Activated CD4-positive, alpha-beta memory T cell treated with anti-CD3 and anti-CD28 coated beads, Interleukin-2, amount 10 ng/mL, durations not matched to agents 7 days and 5 days (primary cell): ENCODE results near the gene NACC2. TPM values are rescaled to one million over a fixed set of nuclear protein-coding genes. Genes with fewer than 3 reads are reported as not detected.

Source experiments
- CTCF ChIA-PET: fragments of 350-600 bp; sonication (Branson Sonifier 250); formaldehyde crosslinking; loops from one replicate; lab custom pipeline; 2021; ENCODE audit warnings: antibody characterized with exemption, inconsistent platforms; lab: Charles Lee
- POLR2A ChIA-PET: fragments of 350-600 bp; sonication (Branson Sonifier 250); formaldehyde crosslinking; loops from one replicate; lab custom pipeline; 2021; ENCODE audit warnings: antibody characterized with exemption; lab: Charles Lee
- DNase-seq: peaks from one replicate; pipeline ENCODE4 v3.0.0-alpha.2; 2020
- H3K27ac Mint-ChIP-seq: one replicate; pipeline ENCODE4 v1.8.0; 2021; ENCODE audit warnings: mild to moderate bottlenecking, mixed read lengths
- H3K27me3 Mint-ChIP-seq: one replicate; pipeline ENCODE4 v1.8.0; 2021; ENCODE audit warnings: mixed read lengths
- H3K36me3 Mint-ChIP-seq: one replicate; pipeline ENCODE4 v1.8.0; 2021; ENCODE audit warnings: low read depth, mixed read lengths
- H3K4me1 Mint-ChIP-seq: one replicate; pipeline ENCODE4 v1.8.0; 2021; ENCODE audit warnings: mixed read lengths
- H3K4me3 Mint-ChIP-seq: one replicate; pipeline ENCODE4 v1.8.0; 2021; ENCODE audit warnings: mild to moderate bottlenecking, mixed read lengths
- H3K9me3 Mint-ChIP-seq: one replicate; pipeline ENCODE4 v1.8.0; 2021; ENCODE audit warnings: mixed read lengths
- total RNA-seq, 2 experiments: library from RNA; stranded (reverse); gene quantifications; one replicate each; pipeline ENCODE4 v1.2.3, GENCODE V29; 2021

Gene NACC2
- total RNA-seq, 2 experiments from 2014 or later, result 8.1 to 8.7 TPM

- CTCF ChIA-PET, result no interaction called here
Measured at GRCh38 chr9:136007934-136008692, 87.0 kb downstream of the NACC2 start.

DNA sequence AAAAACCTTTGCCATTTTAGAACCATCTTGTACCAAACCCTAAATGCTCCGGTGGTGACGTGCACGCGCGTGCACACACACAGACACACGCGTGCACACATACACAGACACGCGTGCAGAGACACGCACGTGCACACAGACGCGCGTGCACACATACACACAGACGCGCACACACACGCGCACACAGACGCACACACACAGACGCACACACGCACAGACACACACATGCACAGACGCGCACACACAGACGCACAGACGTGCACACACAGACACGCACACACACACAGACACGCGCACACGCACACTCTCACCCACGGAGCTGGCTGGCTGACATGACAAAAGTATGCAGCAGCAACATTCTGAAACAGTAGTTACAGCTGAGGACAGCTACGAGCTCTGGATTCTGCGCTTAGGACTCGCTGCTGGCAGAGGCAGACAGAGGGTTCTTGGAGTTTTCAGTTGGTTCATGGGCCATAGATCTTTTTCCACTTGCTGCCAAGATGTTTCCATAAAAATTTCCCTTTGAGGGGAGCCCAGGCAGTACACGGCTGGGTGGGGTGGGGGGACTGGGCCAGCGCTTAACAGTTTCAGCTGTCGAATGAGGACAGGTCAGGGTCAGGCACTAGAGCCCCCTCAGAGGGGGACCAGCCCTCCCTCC, 87.7 kb downstream of the NACC2 start:
- Mint-ChIP-seq H3K27me3 (no peaks in the 10 kb centered on the region), H3K36me3 (no peaks in the 10 kb centered on the region), H3K4me3 (no peak overlapping the region), H3K4me1 (no peaks in the 10 kb centered on the region), H3K9me3 (no peaks in the 10 kb centered on the region), H3K27ac (no peak overlapping the region)
- ChIA-PET POLR2A (no interaction called here), CTCF (no interaction called here)
- no peak for DNase-seq

More at GRCh38 chr9:136007934-136008692, 87.0 kb downstream of the NACC2 start:
- Mint-ChIP-seq H3K4me1 (no peaks in the 10 kb centered on the region), H3K4me3 (no peak overlapping the region), H3K9me3 (no peaks in the 10 kb centered on the region), H3K27me3 (no peaks in the 10 kb centered on the region), H3K27ac (no peak overlapping the region), H3K36me3 (no peaks in the 10 kb centered on the region)
- POLR2A ChIA-PET, result no interaction called here
- no peak for DNase-seq

DNA sequence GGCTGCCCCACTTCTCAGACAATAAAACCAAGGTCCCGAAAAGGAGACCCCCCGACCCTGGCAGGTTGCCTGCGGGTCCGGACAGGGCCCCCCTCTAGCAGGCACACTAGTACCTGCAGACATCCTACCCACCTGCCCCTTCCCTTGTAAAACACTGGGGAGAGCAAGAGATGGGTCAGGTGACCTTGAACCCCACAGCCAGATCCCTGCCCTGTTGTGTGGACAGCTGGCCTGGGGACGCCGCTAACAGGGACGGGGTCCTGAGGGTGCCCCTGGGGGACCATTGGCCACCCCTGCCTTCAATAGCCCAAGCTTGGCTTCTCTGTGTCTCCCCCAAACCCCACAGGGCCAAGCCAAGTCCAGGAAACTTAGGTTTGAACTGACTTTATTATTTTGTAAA, 88.9 kb downstream of the NACC2 start:
- H3K36me3 Mint-ChIP-seq, result no peaks in the 10 kb centered on the region
- no peak for DNase-seq
- H3K27me3 Mint-ChIP-seq, result no peaks in the 10 kb centered on the region
- POLR2A ChIA-PET, result no interaction called here
- no peaks in the 10 kb centered on the region for H3K4me1 Mint-ChIP-seq
- H3K9me3 Mint-ChIP-seq, result no peaks in the 10 kb centered on the region
- no peak overlapping the region for H3K27ac Mint-ChIP-seq
- CTCF ChIA-PET, result no interaction called here
- no peak overlapping the region for H3K4me3 Mint-ChIP-seq

DNA sequence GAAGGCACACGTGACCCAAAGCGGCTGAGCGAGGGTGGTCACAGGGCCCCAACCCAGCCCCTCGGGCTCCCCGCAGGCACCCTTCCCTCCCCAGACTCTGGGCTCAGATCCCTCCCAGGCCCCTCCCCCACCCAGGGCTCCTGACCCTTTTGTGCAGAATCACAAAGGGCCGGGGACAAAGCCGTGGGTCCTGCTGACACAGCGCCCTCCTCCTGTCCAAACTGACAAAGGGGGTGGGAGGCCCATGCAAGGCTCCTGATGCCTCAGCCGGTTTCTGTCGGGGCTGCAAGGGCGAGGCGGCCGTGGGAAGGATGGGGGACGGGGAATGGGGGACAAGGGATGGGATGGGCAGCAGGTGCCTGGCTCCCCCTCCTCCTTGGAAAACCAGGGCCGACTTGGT, 90.4 kb downstream of the NACC2 start:
- H3K27me3 Mint-ChIP-seq, result no peaks in the 10 kb centered on the region
- POLR2A ChIA-PET, result no interaction called here

DNA sequence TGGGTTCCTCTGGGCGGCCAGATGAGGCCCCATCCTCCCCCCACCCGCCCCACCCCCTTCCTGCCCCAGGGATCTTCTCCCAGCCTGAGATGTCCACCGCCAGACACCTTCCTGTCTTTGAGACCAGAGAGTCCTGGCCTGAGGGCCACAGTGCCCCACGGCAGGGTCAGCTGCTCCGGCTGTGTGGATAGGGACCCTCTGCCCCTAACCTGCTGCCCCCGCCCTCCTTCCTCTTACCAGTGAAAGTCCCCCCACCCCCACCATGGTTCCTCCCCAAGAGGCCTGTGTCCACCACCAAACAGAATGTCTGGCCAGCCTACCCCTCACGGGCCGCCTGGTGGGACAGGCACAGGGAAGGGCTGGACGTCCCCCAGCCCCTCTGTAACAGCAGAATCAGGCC, 90.9 kb downstream of the NACC2 start:
- ChIA-PET CTCF (no interaction called here), POLR2A (no interaction called here)
- Mint-ChIP-seq H3K27me3 (no peaks in the 10 kb centered on the region), H3K4me1 (no peaks in the 10 kb centered on the region), H3K36me3 (no peaks in the 10 kb centered on the region), H3K4me3 (no peak overlapping the region), H3K27ac (no peak overlapping the region), H3K9me3 (no peaks in the 10 kb centered on the region)
- DNase-seq, result no peak

More for the DNA sequence above, 90.4 kb downstream of the NACC2 start:
- Mint-ChIP-seq H3K27ac (no peak overlapping the region), H3K9me3 (no peaks in the 10 kb centered on the region), H3K36me3 (no peaks in the 10 kb centered on the region), H3K4me1 (no peaks in the 10 kb centered on the region), H3K4me3 (no peak overlapping the region)
- no peak for DNase-seq
- CTCF ChIA-PET, result no interaction called here

GRCh38 chr9:136003411-136004218, 91.5 kb downstream of the NACC2 start:
- no peak overlapping the region for H3K4me3 Mint-ChIP-seq
- H3K27ac Mint-ChIP-seq, result no peak overlapping the region
- no peaks in the 10 kb centered on the region for H3K36me3 Mint-ChIP-seq
- H3K4me1 Mint-ChIP-seq, result no peaks in the 10 kb centered on the region
- H3K27me3 Mint-ChIP-seq, result no peaks in the 10 kb centered on the region
- no peak for DNase-seq
- no peaks in the 10 kb centered on the region for H3K9me3 Mint-ChIP-seq
- ChIA-PET POLR2A (no interaction called here), CTCF (no interaction called here)

DNA sequence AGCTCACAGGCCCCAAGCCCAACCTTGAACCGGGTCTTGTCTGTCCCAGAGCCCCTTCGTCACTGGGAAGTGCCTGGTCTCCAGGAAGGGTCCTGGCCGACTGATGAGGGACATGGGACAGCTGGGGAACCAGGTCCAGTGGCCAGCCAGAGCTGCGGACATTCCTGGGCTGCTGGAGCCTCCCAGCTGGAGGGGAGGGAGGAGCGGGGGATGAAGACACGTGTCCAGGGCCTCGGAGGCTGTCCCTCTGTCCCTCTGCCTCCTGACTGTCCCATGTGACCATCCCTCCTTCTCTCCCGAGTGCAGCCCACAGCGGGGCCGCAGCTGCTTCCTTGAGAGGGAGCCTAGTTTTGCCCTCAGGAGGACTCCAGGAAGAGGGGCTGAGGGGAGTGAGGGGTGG, 92.2 kb downstream of the NACC2 start:
- Mint-ChIP-seq H3K4me1 (no peaks in the 10 kb centered on the region), H3K9me3 (no peaks in the 10 kb centered on the region), H3K27me3 (no peaks in the 10 kb centered on the region), H3K27ac (no peak overlapping the region), H3K36me3 (no peaks in the 10 kb centered on the region), H3K4me3 (no peak overlapping the region)
- ChIA-PET CTCF (no interaction called here), POLR2A (no interaction called here)
- DNase-seq, result no peak

DNA sequence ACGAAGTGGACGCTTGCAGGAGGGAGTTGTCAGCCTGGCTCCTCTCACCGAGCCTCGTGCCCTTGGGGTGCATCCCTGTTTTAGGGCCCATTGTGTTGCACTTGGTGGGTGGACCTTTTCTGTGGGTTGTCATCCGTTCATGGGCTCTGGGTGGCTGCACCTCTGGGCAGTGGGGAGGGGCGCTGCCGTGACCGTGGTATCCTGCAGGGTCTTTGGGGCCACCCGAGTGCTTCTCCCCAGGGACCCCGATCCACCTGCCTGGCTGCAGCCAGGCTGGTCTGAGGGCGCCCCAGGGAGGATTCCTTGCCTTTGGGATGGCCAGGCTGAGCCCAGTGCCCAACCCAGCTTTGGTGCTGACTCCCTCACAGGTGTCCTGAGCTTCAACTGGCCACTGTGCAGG, 92.9 kb downstream of the NACC2 start:
- CTCF ChIA-PET, result no interaction called here
- H3K4me1 Mint-ChIP-seq, result no peaks in the 10 kb centered on the region
- H3K27ac Mint-ChIP-seq, result no peak overlapping the region
- POLR2A ChIA-PET, result no interaction called here
- H3K36me3 Mint-ChIP-seq, result no peaks in the 10 kb centered on the region
- no peaks in the 10 kb centered on the region for H3K27me3 Mint-ChIP-seq
- H3K9me3 Mint-ChIP-seq, result no peaks in the 10 kb centered on the region
- no peak for DNase-seq
- no peak overlapping the region for H3K4me3 Mint-ChIP-seq

GRCh38 chr9:136001231-136001630, 93.9 kb downstream of the NACC2 start:
- DNase-seq, result no peak
- CTCF ChIA-PET, result interaction anchor here (0.6 kb wide), 1 partner anchor 61 kb away, joined by 5 read pairs; no protein-coding TSS in a partner anchor
- no peaks in the 10 kb centered on the region for H3K9me3 Mint-ChIP-seq
- no peak overlapping the region for H3K4me3 Mint-ChIP-seq
- H3K27me3 Mint-ChIP-seq, result no peaks in the 10 kb centered on the region
- H3K36me3 Mint-ChIP-seq, result no peaks in the 10 kb centered on the region
- H3K27ac Mint-ChIP-seq, result no peak overlapping the region
- no peaks in the 10 kb centered on the region for H3K4me1 Mint-ChIP-seq
- POLR2A ChIA-PET, result no interaction called here

DNA sequence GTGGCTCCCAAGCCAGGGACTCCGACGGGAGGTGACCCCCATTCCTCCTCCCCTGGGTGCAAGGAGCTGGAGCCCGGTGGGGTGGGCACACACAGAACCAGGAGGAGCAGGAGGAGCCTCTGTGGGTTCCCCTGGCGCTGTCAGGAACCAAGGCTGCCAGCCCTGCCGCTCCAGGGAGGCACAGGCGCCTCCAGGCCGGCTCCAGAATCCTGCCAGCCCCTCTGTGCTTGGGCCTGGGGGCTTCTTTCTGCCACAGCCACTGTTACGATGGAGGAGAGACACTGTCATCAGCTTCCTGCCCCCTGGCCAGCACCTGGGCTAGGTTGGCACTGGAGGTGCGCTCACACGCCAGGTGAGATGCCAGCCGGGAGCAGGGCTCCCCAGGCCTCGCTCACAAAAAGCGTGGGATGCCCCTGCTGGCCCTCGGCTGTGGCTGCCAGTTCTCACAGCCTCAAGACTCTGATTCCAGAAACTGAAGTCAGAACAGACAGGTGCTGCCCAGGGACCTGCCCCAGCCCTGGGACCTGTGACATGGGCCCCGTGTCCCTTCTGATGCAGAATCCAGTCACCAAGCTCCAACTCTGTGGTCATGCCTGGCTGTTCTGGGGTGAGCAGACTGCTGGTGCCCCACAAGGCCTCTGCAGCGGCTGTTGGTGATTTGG, 96.5 kb downstream of the NACC2 start:
- no peak overlapping the region for H3K4me3 Mint-ChIP-seq
- H3K9me3 Mint-ChIP-seq, result no peaks in the 10 kb centered on the region
- peaks cover 1% of the 10 kb centered on the region for H3K4me1 Mint-ChIP-seq
- H3K36me3 Mint-ChIP-seq, result no peaks in the 10 kb centered on the region
- POLR2A ChIA-PET, result no interaction called here
- H3K27me3 Mint-ChIP-seq, result no peaks in the 10 kb centered on the region
- CTCF ChIA-PET, result no interaction called here
- no peak for DNase-seq
- H3K27ac Mint-ChIP-seq, result no peak overlapping the region

GRCh38 chr9:135998016-135998380, 97.1 kb downstream of the NACC2 start:
- Mint-ChIP-seq H3K27me3 (no peaks in the 10 kb centered on the region), H3K4me3 (no peak overlapping the region), H3K4me1 (peaks cover 1% of the 10 kb centered on the region), H3K27ac (no peak overlapping the region), H3K9me3 (no peaks in the 10 kb centered on the region), H3K36me3 (no peaks in the 10 kb centered on the region)
- CTCF ChIA-PET, result no interaction called here
- no peak for DNase-seq
- POLR2A ChIA-PET, result no interaction called here

GRCh38 chr9:135997090-135998015, 97.7 kb downstream of the NACC2 start:
- CTCF ChIA-PET, result no interaction called here
- POLR2A ChIA-PET, result no interaction called here
- H3K4me3 Mint-ChIP-seq, result no peak overlapping the region
- H3K9me3 Mint-ChIP-seq, result no peaks in the 10 kb centered on the region
- peaks cover 5% of the 10 kb centered on the region for H3K4me1 Mint-ChIP-seq
- H3K27me3 Mint-ChIP-seq, result no peaks in the 10 kb centered on the region
- no peak overlapping the region for H3K27ac Mint-ChIP-seq
- DNase-seq, result no peak
- H3K36me3 Mint-ChIP-seq, result no peaks in the 10 kb centered on the region
